Transverse colon (tissue), 4 donors: ENCODE results near the gene RIIAD1. TPM values are rescaled to one million over a fixed set of nuclear protein-coding genes. Genes with fewer than 3 reads are reported as not detected.
A peak's percentile ranks its signal among the peaks of the same experiment; 100 is the strongest.

Experiments
- DNase-seq: peaks from one replicate; pipeline ENCODE4 v3.0.0-alpha.2; 2019
- H3K27ac ChIP-seq, 4 donors: fragments of 200-600 bp; sonication (generic); 2 replicates each; pipeline ENCODE4 v1.5.1; 2016 to 2018; ENCODE audit warnings: inconsistent platforms in 4 of 4
- H3K27me3 ChIP-seq: fragments of 200-600 bp; sonication (generic); 2 replicates; pipeline ENCODE4 v1.5.1; 2017; ENCODE audit warnings: inconsistent platforms
- H3K36me3 ChIP-seq, 4 donors: fragments of 200-600 bp; sonication (generic); 2 replicates each; pipeline ENCODE4 v1.5.1; 2017 to 2019; ENCODE audit warnings: inconsistent platforms in 4 of 4
- H3K4me1 ChIP-seq, 4 donors: fragments of 200-600 bp; sonication (generic); 2 replicates each; pipeline ENCODE4 v1.5.1; 2017 to 2020; ENCODE audit warnings: inconsistent platforms in 4 of 4
- H3K4me3 ChIP-seq, 4 donors: fragments of 200-600 bp; sonication (generic); 1 replicate in 1 of 4; 2 replicates in 3 of 4; pipeline versions ENCODE4 v1.5.1 to v1.6.1; 2017 to 2019; ENCODE audit warnings: inconsistent platforms in 4 of 4
- H3K9me3 ChIP-seq, 2 donors: fragments of 200-600 bp; sonication (generic); 2 replicates each; pipeline ENCODE4 v1.5.1; 2017 to 2019; ENCODE audit warnings: inconsistent platforms in 2 of 2
- CTCF ChIP-seq, 5 experiments: fragments of 200-600 bp in 3 of 5; fragments of 450-650 bp in 2 of 5; sonication (generic) in 3 of 5; IDR thresholded peaks; 1 replicate in 2 of 5; 2 replicates in 3 of 5; pipeline ENCODE4 v1.5.1; 2016 to 2017; ENCODE audit warnings: antibody characterized with exemption in 5 of 5, inconsistent platforms in 3 of 5, mild to moderate bottlenecking in 2 of 5, moderate library complexity in 1 of 5
- EP300 ChIP-seq: sonication (generic); formaldehyde crosslinking; IDR thresholded peaks from one replicate; pipeline ENCODE4 v1.6.1; 2017; ENCODE audit warnings: antibody characterized with exemption, low read depth
- POLR2A ChIP-seq: fragments of 450-650 bp; IDR thresholded peaks from one replicate; pipeline ENCODE4 v1.6.1; 2016; ENCODE audit warnings: antibody characterized with exemption, mild to moderate bottlenecking, moderate library complexity
- POLR2AphosphoS5 ChIP-seq, 3 donors: sonication (generic); formaldehyde crosslinking; IDR thresholded peaks; one replicate each; pipeline ENCODE4 v1.6.1; 2016; ENCODE audit warnings: antibody characterized with exemption in 3 of 3
- WGBS, 2 donors: methylation state at CpG; one replicate each; pipeline ENCODE4 v1.1.5; 2018; ENCODE audit warnings: low coverage in 1 of 2; 5-methylcytosine and 5-hydroxymethylcytosine counted together
- in situ Hi-C, 4 donors: fragments of 200-750 bp; cut with MboI; loops; one replicate each; pipeline versions ENCODE4 v1.15.0 to v1.15.1; 2017; ENCODE audit warnings: low sequenced_read_pairs in 3 of 4, low pct_ligation_motif_present in 1 of 4, low pct_unique_long_range_greater_than_20kb in 1 of 4
- intact Hi-C: fragments of 100-400 bp; cut with DNase I; formaldehyde crosslinking; loops from one replicate; pipeline ENCODE4 v1.15.1; 2023; ENCODE audit warnings: low total_unique reads
- total RNA-seq, 4 donors: library from RNA; depleted of rRNA; stranded (reverse); fragments of >200 nt; gene quantifications; one replicate each; pipeline ENCODE4 v1.1.0, GENCODE V29; 2016

RIIAD1 gene
- total RNA-seq, 4 donors from 2014 or later, result not detected

- Histone ChIP-seq H3K4me1 (peaks cover 5 to 48% (median 33%) of the 10 kb centered on the region in 4 donors), H3K36me3 (no peaks in the 10 kb centered on the region), H3K9me3 (no peaks in the 10 kb centered on the region), H3K4me3 (no peak overlapping the region), H3K27ac (no peak overlapping the region), H3K27me3 (peaks cover 19% of the 10 kb centered on the region)
- WGBS, 2 donors, result 63 to 68% methylated on average over 4 to 17 of the region's 17 CpGs
- in situ Hi-C loops, result no loop called here
- intact Hi-C loops, result no loop called here
- no peak for DNase-seq
- no peak for TF ChIP-seq EP300
- TF ChIP-seq POLR2AphosphoS5 (IDR thresholded peaks at IDR 0.05), result no peak
- TF ChIP-seq CTCF (IDR thresholded peaks at IDR 0.05), result no peak
- TF ChIP-seq POLR2A, result no peak
Measured at GRCh38 chr1:151715726-151716404, 5.5 kb upstream of the RIIAD1 start.

GRCh38 chr1:151716405-151716762 lies 4.9 kb upstream of the RIIAD1 start:
- WGBS, 2 donors, result 41 to 44% methylated on average over 5 of the region's 11 CpGs
- Histone ChIP-seq H3K9me3 (no peaks in the 10 kb centered on the region), H3K27me3 (peaks cover 19% of the 10 kb centered on the region), H3K27ac (no peak overlapping the region), H3K4me1 (peaks cover 5 to 53% (median 38%) of the 10 kb centered on the region in 4 donors), H3K36me3 (no peaks in the 10 kb centered on the region), H3K4me3 (no peak overlapping the region)
- intact Hi-C loops (no loop called here), in situ Hi-C loops (no loop called here)
- no peak for TF ChIP-seq POLR2AphosphoS5 (IDR thresholded peaks at IDR 0.05)
- TF ChIP-seq CTCF (IDR thresholded peaks at IDR 0.05), result no peak
- TF ChIP-seq POLR2A, result no peak
- TF ChIP-seq EP300, result no peak
- DNase-seq, result no peak

GRCh38 chr1:151716771-151717631 lies 4.3 kb upstream of the RIIAD1 start, which contains the start of gene CELF3:
Gene CELF3, minus strand, starts transcription at chr1:151716803. Its CDS starts 783 bp downstream, at chr1:151716020.
- DNase-seq, result no peak
- TF ChIP-seq EP300 (no peak), POLR2AphosphoS5 (IDR thresholded peaks at IDR 0.05) (no peak), POLR2A (no peak), CTCF (IDR thresholded peaks at IDR 0.05) (no peak)

GRCh38 chr1:151718011-151718431 lies 3.3 kb upstream of the RIIAD1 start:
- no peak for TF ChIP-seq EP300
- no peak for TF ChIP-seq CTCF (IDR thresholded peaks at IDR 0.05)
- no peak for TF ChIP-seq POLR2AphosphoS5 (IDR thresholded peaks at IDR 0.05)
- TF ChIP-seq POLR2A, result no peak
- WGBS, 2 donors, result 47% methylated on average over 4 of the region's 4 CpGs; no CpG with 5 or more reads in 1 of the 2 donors
- intact Hi-C loops, result no loop called here
- no peaks in the 10 kb centered on the region for H3K36me3 ChIP-seq
- H3K9me3 ChIP-seq, result no peaks in the 10 kb centered on the region
- H3K4me1 ChIP-seq, result peaks cover 5 to 48% (median 31%) of the 10 kb centered on the region in 4 donors
- H3K27me3 ChIP-seq, result peaks cover 19% of the 10 kb centered on the region
- no peak overlapping the region for H3K27ac ChIP-seq
- H3K4me3 ChIP-seq, result no peak overlapping the region
- in situ Hi-C loops, result no loop called here
- DNase-seq, result no peak

More at GRCh38 chr1:151716771-151717631, 4.3 kb upstream of the RIIAD1 start, which contains the start of gene CELF3:
- no peaks in the 10 kb centered on the region for H3K9me3 ChIP-seq
- no peak within 1 kb of the TSS for H3K27ac ChIP-seq
- peaks cover 11 to 56% (median 39%) of the 10 kb centered on the region in 4 donors for H3K4me1 ChIP-seq
- peak within 1 kb of the TSS in 1 of 4 donors; percentile 6 for H3K4me3 ChIP-seq
- no peaks in the 10 kb centered on the region for H3K36me3 ChIP-seq
- peaks cover 19% of the 10 kb centered on the region for H3K27me3 ChIP-seq
- intact Hi-C loops, result no loop called here
- 26 to 31% methylated on average over 17 to 26 of the region's 27 CpGs for WGBS, 2 donors
- in situ Hi-C loops, result no loop called here
